Right atrium auricular region (tissue), 2 donors: Measurements from ENCODE around the gene HSPB6. TPM values are rescaled to one million over a fixed set of nuclear protein-coding genes. Genes with fewer than 3 reads are reported as not detected.

Experiments used
- DNase-seq: peaks from one replicate; pipeline ENCODE4 v3.0.0-alpha.2; 2019; ENCODE audit warnings: low spot score
- H3K27ac ChIP-seq, 2 donors: fragments of 200-600 bp; sonication (generic); 1 replicate in 1 of 2; 2 replicates in 1 of 2; pipeline ENCODE4 v1.5.1; 2016 to 2019
- H3K27me3 ChIP-seq, 2 donors: fragments of 200-600 bp; sonication (generic); one replicate each; pipeline versions ENCODE4 v1.5.1 to v1.6.0; 2017 to 2019
- H3K36me3 ChIP-seq: fragments of 200-600 bp; sonication (generic); one replicate; pipeline ENCODE4 v1.5.1; 2016
- H3K4me1 ChIP-seq, 2 donors: fragments of 200-600 bp; sonication (generic); one replicate each; pipeline versions ENCODE4 v1.5.1 to v1.6.0; 2017 to 2019
- H3K4me3 ChIP-seq, 2 donors: fragments of 200-600 bp; sonication (generic); 1 replicate in 1 of 2; 2 replicates in 1 of 2; pipeline ENCODE4 v1.5.1; 2017 to 2019; ENCODE audit warnings: mild to moderate bottlenecking in 1 of 2, moderate library complexity in 1 of 2
- H3K9me3 ChIP-seq, 2 donors: fragments of 200-600 bp; sonication (generic); one replicate each; pipeline ENCODE4 v1.5.1; 2019
- CTCF ChIP-seq, 2 donors: fragments of 200-600 bp; sonication (generic); IDR thresholded peaks; one replicate each; pipeline ENCODE4 v1.5.1; 2019; ENCODE audit warnings: antibody characterized with exemption in 2 of 2
- total RNA-seq, 2 donors: library from RNA; depleted of rRNA; stranded (reverse); fragments of >200 nt; gene quantifications; one replicate each; pipeline ENCODE4 v1.1.0, GENCODE V29; 2016

HSPB6 gene
- total RNA-seq, 2 donors from 2014 or later, result 98.4 to 104 TPM

GRCh38 chr19:35754370-35755130, 2.3 kb downstream of the HSPB6 start:
- no peak for TF ChIP-seq CTCF (IDR thresholded peaks at IDR 0.05)
- H3K4me1 ChIP-seq, result peaks cover 0 to 44% of the 10 kb centered on the region in 2 donors
- no peak for DNase-seq
- H3K9me3 ChIP-seq, result no peaks in the 10 kb centered on the region
- peak overlapping the region; percentile 97 to 98 for H3K27ac ChIP-seq
- H3K4me3 ChIP-seq, result peak overlapping the region in 1 of 2 donors; percentile 93
- H3K27me3 ChIP-seq, result no peaks in the 10 kb centered on the region
- peaks cover 28% of the 10 kb centered on the region for H3K36me3 ChIP-seq

GRCh38 chr19:35753634-35754369, 3.0 kb downstream of the HSPB6 start:
- Histone ChIP-seq H3K4me1 (peaks cover 0 to 44% of the 10 kb centered on the region in 2 donors), H3K27me3 (no peaks in the 10 kb centered on the region), H3K36me3 (peaks cover 28% of the 10 kb centered on the region), H3K9me3 (no peaks in the 10 kb centered on the region), H3K27ac (peak overlapping the region; percentile 97 to 98), H3K4me3 (no peak overlapping the region)
- TF ChIP-seq CTCF (IDR thresholded peaks at IDR 0.05), result no peak
- DNase-seq, result no peak

DNA sequence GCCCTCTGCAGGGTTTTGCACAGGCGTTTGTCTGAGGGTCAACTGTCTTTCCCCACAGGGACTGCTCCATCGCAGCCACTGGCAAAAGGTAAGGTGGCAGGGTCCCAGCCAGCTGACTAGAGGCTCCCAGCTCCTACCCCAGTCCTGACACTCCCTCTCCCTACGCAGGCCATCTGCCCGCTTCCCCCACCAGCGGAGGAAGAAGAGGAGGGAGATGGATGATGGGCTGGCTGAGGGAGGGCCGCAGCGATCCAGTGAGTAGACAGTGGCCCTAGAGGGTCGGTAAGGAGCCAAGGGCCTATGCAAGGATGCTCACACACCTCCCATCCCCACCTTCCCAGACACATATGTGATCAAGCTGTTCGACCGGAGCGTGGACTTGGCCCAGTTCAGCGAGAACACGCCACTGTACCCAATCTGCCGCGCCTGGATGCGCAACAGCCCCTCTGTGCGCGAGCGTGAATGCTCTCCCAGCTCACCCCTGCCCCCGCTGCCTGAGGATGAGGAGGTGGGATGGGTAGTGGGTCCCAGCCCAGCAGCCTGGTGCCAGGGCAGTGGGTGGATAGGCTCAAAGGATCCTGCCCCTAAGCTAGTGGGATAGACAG, 4.0 kb downstream of the HSPB6 start:
- Histone ChIP-seq H3K36me3 (peaks cover 28% of the 10 kb centered on the region), H3K27ac (no peak overlapping the region)

DNA sequence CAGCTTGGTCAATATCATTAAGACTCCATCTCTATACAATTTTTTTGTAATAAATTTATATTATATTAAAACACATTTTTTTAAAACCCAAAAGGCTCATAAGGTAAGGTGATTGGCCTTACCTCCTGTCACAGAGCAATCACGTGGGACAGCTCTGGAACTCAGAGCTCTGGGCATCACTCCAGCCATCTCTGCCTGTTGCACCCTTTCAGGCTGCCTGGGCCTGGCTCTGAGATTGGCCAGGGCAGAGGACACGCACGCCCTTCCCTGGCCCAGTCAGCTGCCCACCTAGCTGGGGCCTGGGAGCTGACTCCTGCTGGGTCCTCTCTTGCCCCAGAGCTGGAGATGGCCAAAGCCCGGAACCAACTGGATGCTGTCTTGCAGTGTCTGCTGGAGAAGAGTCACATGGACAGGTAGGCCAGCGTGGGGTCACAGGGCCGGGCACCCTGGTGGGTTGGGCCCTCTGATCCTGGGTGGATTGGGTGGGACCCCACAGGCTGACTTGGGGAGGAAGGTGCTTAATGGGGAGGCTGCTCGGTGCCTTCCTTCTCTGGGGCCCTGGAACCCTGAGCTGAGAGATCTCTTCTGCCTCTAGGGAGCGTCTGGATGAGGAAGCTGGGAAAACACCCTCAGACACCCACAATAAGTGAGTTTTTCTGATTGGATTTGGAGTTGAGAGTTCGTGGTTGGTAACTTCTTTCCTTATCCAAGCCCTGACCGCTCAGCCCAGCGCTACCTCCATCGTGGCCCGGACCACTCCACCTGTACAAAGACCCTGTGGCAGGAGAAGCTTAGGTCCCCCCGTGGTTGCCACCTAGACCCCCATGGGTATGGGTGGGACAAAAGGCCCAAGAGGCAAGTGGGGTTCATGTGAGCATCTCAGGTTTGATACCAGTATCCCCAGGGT, 4.7 kb downstream of the HSPB6 start:
- Histone ChIP-seq H3K9me3 (no peaks in the 10 kb centered on the region), H3K4me3 (no peak overlapping the region), H3K27me3 (no peaks in the 10 kb centered on the region), H3K27ac (no peak overlapping the region), H3K4me1 (peaks cover 0 to 44% of the 10 kb centered on the region in 2 donors), H3K36me3 (peaks cover 28% of the 10 kb centered on the region)
- DNase-seq, result no peak
- no peak for TF ChIP-seq CTCF (IDR thresholded peaks at IDR 0.05)

More for the DNA sequence above, 4.0 kb downstream of the HSPB6 start:
- no peak for DNase-seq
- H3K4me3 ChIP-seq, result no peak overlapping the region
- H3K4me1 ChIP-seq, result peaks cover 0 to 43% of the 10 kb centered on the region in 2 donors
- no peaks in the 10 kb centered on the region for H3K27me3 ChIP-seq
- H3K9me3 ChIP-seq, result no peaks in the 10 kb centered on the region
- no peak for TF ChIP-seq CTCF (IDR thresholded peaks at IDR 0.05)

DNA sequence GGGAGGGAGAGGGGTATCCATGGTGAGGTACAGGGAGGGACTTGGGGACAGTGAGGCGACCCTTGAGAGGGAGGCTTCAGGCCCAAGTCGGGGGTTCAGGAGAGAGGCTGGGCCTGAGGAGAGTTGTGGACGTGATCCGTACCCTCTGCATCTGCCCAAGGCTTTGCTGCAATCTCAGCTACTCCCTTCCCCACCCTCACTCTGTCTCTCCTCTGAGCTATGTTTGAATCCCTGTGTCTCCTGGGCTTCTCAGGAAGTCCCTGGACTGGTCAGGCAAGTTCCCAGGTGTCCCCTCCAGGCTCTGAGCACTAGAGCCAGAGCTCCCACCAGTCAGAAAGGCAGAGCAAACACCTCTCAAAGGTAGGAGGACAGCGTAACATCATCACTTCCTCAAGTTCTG, 6.7 kb downstream of the HSPB6 start:
- H3K27ac ChIP-seq, result no peak overlapping the region
- H3K4me3 ChIP-seq, result no peak overlapping the region
- no peak for DNase-seq
- no peaks in the 10 kb centered on the region for H3K9me3 ChIP-seq
- peaks cover 0 to 36% of the 10 kb centered on the region in 2 donors for H3K4me1 ChIP-seq
- peaks cover 28% of the 10 kb centered on the region for H3K36me3 ChIP-seq
- no peak for TF ChIP-seq CTCF (IDR thresholded peaks at IDR 0.05)
- no peaks in the 10 kb centered on the region for H3K27me3 ChIP-seq
